ENCODE data around the gene GABBR2.
"Not testable (repeated sequence)": the region's sequence is repeated elsewhere in the genome, so short reads cannot be mapped to it uniquely, and the experiment has no call there.

Gene GABBR2

GRCh38 chr9:98502311-98502975 lies 206.3 kb downstream of the GABBR2 start:
- DNase-seq (ENCODE audit: low read depth in 2 of 2), result peak; percentile 45 to 86
- H3K4me3 ChIP-seq (replicated peaks in 1 of 2; ENCODE audit: low read depth in 2 of 2, low read length in 2 of 2), result no peak overlapping the region

GRCh38 chr9:98501819-98502218 lies 206.9 kb downstream of the GABBR2 start:
- TF ChIP-seq CTCF (IDR thresholded peaks at IDR 0.05; ENCODE audit: low read depth, low read length), result no peak
- H3K4me3 ChIP-seq (replicated peaks in 1 of 2; ENCODE audit: low read depth in 2 of 2, low read length in 2 of 2), result no peak overlapping the region
- DNase-seq (ENCODE audit: low read depth in 2 of 2), result no peak

More at GRCh38 chr9:98502311-98502975, 206.3 kb downstream of the GABBR2 start:
- no peak for TF ChIP-seq CTCF (IDR thresholded peaks at IDR 0.05; ENCODE audit: low read depth, low read length)

GRCh38 chr9:98501259-98501658 lies 207.5 kb downstream of the GABBR2 start:
- not testable (repeated sequence) for DNase-seq (ENCODE audit: low read depth in 2 of 2); H3K4me3 ChIP-seq (replicated peaks in 1 of 2; ENCODE audit: low read depth in 2 of 2, low read length in 2 of 2)

- no peak for DNase-seq (ENCODE audit: low read depth in 2 of 2)
- no peak for TF ChIP-seq CTCF (IDR thresholded peaks at IDR 0.05; ENCODE audit: low read depth, low read length)
- H3K4me3 ChIP-seq (replicated peaks in 1 of 2; ENCODE audit: low read depth in 2 of 2, low read length in 2 of 2), result no peak overlapping the region
Measured at GRCh38 chr9:98500337-98500919, 208.3 kb downstream of the GABBR2 start.

- no peak for DNase-seq (ENCODE audit: low read depth in 2 of 2)
- H3K4me3 ChIP-seq (replicated peaks in 1 of 2; ENCODE audit: low read depth in 2 of 2, low read length in 2 of 2), result no peak overlapping the region
- no peak for TF ChIP-seq CTCF (IDR thresholded peaks at IDR 0.05; ENCODE audit: low read depth, low read length)
Measured at GRCh38 chr9:98495530-98495929, 213.2 kb downstream of the GABBR2 start.

- H3K4me3 ChIP-seq (replicated peaks in 1 of 2; ENCODE audit: low read depth in 2 of 2, low read length in 2 of 2), result no peak overlapping the region
- TF ChIP-seq CTCF (IDR thresholded peaks at IDR 0.05; ENCODE audit: low read depth, low read length), result no peak
- no peak for DNase-seq (ENCODE audit: low read depth in 2 of 2)
Measured at GRCh38 chr9:98494852-98495251, 213.9 kb downstream of the GABBR2 start.

- no peak overlapping the region for H3K4me3 ChIP-seq (replicated peaks in 1 of 2; ENCODE audit: low read depth in 2 of 2, low read length in 2 of 2)
- DNase-seq (ENCODE audit: low read depth in 2 of 2), result peak; percentile 58 to 78
- TF ChIP-seq CTCF (IDR thresholded peaks at IDR 0.05; ENCODE audit: low read depth, low read length), result no peak
Measured at GRCh38 chr9:98491828-98492227, 216.9 kb downstream of the GABBR2 start.
